ENCODE data around the gene MCU.
"Not testable (repeated sequence)": the region's sequence is repeated elsewhere in the genome, so short reads cannot be mapped to it uniquely, and the experiment has no call there.

The MCU gene

DNA sequence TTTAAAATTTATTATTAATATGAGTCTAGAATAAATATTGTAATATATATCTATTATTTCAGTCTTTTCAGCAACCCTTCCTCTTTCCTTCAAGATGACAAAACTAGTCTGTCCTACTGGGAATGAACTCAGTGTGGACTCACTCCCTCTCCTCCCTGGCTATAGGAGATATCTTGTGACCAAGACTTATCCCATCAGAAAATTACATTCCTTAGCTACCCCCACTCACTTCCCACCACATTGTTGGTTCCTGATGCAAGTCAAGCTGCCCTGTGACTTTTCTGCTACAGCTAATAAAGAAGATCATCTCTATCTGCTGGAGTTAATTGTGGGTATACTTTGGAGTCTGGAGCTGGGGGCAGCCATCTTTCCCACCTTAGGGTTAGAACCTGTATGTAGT lies 28.0 kb upstream of the MCU start:
- Mint-ChIP-seq H3K4me3 (no peak overlapping the region), H3K36me3 (ENCODE audit: low read depth) (no peaks in the 10 kb centered on the region), H3K9me3 (no peaks in the 10 kb centered on the region), H3K27me3 (ENCODE audit: low read depth) (no peaks in the 10 kb centered on the region), H3K4me1 (no peaks in the 10 kb centered on the region), H3K27ac (no peak overlapping the region)
- TF ChIP-seq, protein P1, sequence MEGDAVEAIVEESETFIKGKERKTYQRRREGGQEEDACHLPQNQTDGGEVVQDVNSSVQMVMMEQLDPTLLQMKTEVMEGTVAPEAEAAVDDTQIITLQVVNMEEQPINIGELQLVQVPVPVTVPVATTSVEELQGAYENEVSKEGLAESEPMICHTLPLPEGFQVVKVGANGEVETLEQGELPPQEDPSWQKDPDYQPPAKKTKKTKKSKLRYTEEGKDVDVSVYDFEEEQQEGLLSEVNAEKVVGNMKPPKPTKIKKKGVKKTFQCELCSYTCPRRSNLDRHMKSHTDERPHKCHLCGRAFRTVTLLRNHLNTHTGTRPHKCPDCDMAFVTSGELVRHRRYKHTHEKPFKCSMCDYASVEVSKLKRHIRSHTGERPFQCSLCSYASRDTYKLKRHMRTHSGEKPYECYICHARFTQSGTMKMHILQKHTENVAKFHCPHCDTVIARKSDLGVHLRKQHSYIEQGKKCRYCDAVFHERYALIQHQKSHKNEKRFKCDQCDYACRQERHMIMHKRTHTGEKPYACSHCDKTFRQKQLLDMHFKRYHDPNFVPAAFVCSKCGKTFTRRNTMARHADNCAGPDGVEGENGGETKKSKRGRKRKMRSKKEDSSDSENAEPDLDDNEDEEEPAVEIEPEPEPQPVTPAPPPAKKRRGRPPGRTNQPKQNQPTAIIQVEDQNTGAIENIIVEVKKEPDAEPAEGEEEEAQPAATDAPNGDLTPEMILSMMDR (IDR thresholded peaks at IDR 0.05; ENCODE audit: unreplicated experiment in 3 of 3) = no peak

DNA sequence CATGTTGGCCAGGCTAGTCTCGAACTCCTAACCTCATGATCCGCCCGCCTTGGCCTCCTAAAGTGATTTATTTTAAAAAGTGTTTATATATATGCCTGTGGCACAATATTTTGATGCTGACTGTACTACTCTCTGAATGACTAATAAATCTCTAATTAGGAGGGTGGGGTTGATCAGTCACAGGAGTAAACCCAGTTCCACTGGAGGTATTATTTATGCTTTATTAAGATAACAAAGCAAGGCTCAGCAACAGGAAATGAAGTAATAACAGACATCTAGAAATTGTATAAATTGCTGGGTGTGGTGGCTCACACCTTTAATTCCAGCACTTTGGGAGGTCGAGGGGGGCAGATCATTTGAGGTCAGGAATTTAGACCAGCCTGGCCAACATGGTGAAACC lies 26.0 kb upstream of the MCU start:
- Mint-ChIP-seq H3K9me3 (no peaks in the 10 kb centered on the region), H3K4me3 (no peak overlapping the region), H3K36me3 (ENCODE audit: low read depth) (no peaks in the 10 kb centered on the region), H3K27ac (no peak overlapping the region), H3K4me1 (no peaks in the 10 kb centered on the region), H3K27me3 (ENCODE audit: low read depth) (no peaks in the 10 kb centered on the region)
- TF ChIP-seq, protein P1 (IDR thresholded peaks at IDR 0.05; ENCODE audit: unreplicated experiment in 3 of 3) = no peak

DNA sequence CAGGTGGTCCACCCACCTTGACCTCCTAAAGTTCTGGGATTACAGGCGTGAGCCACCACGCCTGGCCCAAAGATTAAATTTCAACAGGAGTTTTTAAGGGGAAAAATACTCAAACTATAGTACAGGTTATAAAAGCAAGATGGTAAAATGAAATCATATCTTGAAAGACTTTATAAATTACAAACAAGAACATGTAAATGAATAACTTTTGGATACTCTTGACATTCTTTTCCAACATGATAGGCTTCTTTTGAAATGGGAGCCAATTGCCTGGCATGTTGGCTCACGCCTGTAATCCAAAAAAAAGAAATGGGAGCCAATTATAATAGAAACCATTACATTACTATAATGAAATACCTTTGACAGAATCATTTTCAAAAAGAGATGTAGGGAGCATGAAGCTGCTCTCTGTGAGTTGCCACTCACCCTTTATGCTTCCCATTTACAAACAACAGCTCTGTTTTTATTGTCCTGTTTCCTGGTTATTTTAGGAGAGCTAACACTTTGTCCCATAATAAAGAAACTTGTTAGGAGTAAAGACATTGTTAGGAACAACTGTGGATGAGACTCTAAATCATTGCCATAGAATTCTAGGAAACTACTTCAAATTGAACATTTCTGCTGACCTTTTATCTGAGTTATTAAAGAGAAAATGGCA lies 24.6 kb upstream of the MCU start:
- TF ChIP-seq, protein P1 (IDR thresholded peaks at IDR 0.05; ENCODE audit: unreplicated experiment in 3 of 3) = no peak
- no peak overlapping the region for H3K4me3 Mint-ChIP-seq
- no peaks in the 10 kb centered on the region for H3K9me3 Mint-ChIP-seq
- H3K27me3 Mint-ChIP-seq (ENCODE audit: low read depth) = no peaks in the 10 kb centered on the region
- H3K4me1 Mint-ChIP-seq = no peaks in the 10 kb centered on the region
- no peak overlapping the region for H3K27ac Mint-ChIP-seq
- H3K36me3 Mint-ChIP-seq (ENCODE audit: low read depth) = no peaks in the 10 kb centered on the region

DNA sequence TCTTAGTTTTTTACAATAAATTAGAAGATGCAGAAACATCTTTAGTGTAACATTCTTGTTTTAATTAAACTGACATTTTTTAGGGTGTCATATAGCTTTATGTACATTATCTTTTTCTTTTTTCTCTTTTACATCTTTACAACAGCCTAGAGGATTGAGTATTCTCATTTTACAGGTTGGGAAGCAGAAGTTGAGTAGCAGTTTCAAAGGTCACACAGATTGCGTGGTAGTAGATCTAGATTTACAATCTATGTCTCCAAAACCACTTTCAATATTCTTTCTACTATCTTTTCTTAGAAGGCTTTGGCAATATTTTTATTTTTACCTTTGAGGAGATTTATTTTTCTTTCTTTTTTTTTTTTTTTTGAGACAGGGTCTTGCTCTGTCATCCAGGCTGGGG lies 18.7 kb upstream of the MCU start:
- H3K4me3 Mint-ChIP-seq = no peak overlapping the region

DNA sequence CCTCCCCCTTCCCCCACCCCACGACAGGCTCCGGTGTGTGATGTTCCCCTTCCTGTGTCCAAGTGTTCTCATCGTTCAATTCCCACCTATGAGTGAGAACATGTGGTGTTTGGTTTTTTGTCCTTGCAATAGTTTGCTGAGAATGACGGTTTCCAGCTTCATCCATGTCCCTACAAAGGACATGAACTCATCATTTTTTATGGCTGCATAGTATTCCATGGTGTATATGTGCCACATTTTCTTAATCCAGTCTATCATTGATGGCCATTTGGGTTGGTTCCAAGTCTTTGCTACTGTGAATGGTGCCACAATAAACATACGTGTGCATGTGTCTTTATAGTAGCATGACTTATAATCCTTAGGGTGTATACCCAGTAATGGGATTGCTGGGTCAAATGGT lies 17.8 kb upstream of the MCU start:
- H3K36me3 Mint-ChIP-seq (ENCODE audit: low read depth); H3K27ac Mint-ChIP-seq; H3K4me1 Mint-ChIP-seq; H3K27me3 Mint-ChIP-seq (ENCODE audit: low read depth); H3K4me3 Mint-ChIP-seq; H3K9me3 Mint-ChIP-seq: not testable (repeated sequence)

More for the DNA sequence above, 18.7 kb upstream of the MCU start:
- Mint-ChIP-seq H3K9me3 (peaks cover 3% of the 10 kb centered on the region), H3K27me3 (ENCODE audit: low read depth) (peaks cover 3% of the 10 kb centered on the region), H3K36me3 (ENCODE audit: low read depth) (no peaks in the 10 kb centered on the region), H3K4me1 (no peaks in the 10 kb centered on the region), H3K27ac (no peak overlapping the region)
- TF ChIP-seq, protein P1 (IDR thresholded peaks at IDR 0.05; ENCODE audit: unreplicated experiment in 3 of 3) = no peak

DNA sequence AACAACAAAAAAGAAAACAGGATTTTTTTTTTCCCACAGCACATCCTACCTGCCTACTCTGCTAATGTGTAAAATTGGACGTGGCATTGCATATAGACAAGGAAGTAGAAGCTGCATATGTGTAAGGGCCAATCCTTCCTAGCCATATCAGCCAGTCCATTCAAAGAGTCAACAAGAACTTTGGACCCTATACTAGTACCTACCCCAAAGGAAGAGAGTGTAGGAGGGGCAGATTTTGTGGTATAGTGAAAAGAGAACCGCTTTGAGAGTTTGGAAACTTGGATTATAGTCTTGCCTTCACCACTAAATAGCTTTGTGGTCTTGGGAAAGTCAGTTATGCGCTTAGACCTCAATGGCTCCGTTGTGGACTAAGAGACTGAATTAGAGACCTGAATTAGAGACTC lies 12.1 kb upstream of the MCU start:
- H3K9me3 Mint-ChIP-seq = no peaks in the 10 kb centered on the region
- H3K27me3 Mint-ChIP-seq (ENCODE audit: low read depth) = no peaks in the 10 kb centered on the region
- TF ChIP-seq, protein P1 (IDR thresholded peaks at IDR 0.05; ENCODE audit: unreplicated experiment in 3 of 3) = no peak
- H3K36me3 Mint-ChIP-seq (ENCODE audit: low read depth) = no peaks in the 10 kb centered on the region
- H3K4me1 Mint-ChIP-seq = peaks cover 5% of the 10 kb centered on the region
- no peak overlapping the region for H3K4me3 Mint-ChIP-seq
- no peak overlapping the region for H3K27ac Mint-ChIP-seq

Measured in nephron (organoid).